ENCODE data around the gene ENAH.

DNA sequence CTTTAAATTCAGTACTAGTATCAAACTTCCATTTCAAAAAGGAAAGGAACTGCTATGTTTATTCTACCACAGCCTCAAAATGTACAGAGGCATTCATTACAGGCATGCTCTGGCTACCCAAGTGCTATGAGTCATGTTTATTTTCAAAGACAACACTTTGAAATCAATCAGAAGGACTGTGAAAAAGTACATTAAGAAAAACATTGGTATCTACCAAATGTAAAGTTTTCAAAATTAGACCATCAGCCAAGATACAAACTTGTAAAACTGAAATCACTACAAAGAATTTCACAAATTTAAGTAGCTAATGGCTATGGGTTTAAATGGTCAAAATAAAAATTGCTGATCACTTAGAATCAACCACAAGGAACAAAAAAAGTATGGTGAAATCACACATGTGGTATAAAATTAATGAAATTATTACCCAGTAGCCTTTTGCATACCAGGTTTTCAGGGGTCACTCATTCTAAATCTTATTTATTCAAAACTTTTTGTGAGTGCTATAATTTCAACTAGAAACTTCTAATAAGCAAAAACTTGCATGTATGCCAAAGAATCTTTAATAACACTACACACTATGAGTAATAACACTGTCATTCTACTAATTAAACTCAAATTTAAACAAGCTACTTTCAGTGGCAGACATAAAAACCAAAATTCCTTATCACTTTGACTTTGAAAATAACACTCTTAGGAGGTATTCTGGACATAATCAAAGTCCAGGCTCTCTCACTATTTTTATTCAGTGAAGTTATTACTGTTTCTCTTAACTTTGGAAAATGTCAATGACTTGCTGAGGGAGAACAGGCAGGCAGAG lies 49.2 kb downstream of the ENAH start:
- TF ChIP-seq POLR2AphosphoS5 (IDR thresholded peaks at IDR 0.05; ENCODE audit: borderline replicate concordance, low read depth, low read length) (no peak), EZH2 (IDR thresholded peaks at IDR 0.05) (no peak)

Data from SK-N-MC (cell line).